Measurements from ENCODE around the gene CCT2. TPM values are rescaled to one million over a fixed set of nuclear protein-coding genes. Genes with fewer than 3 reads are reported as not detected.

The CCT2 gene
- total and polyA plus RNA-seq, 8 donors, result 43.3 to 137 (median 78.3) TPM

DNA sequence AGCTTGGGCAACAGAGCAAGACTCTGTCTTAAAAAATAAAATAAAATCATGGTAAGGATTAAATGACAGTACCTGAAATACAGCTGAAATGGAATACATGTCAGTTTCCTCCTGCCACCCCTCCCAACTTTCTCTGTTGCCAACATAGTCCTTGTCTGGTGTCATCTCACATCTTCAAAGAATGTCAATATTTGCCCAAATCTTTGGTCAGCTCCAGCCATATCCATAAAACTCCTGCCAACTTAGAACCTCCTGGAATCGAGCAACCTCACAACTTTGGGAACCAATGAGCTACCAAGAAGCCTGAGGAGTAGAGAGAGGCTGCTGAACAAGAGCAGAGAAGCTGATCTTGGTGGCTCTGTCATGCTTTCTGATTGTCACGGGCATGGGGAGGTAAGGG lies 36.3 kb downstream of the CCT2 start:
- no peak for DNase-seq
- peaks cover 0 to 5% (median 0%) of the 10 kb centered on the region in 4 donors for H3K4me1 ChIP-seq
- H3K4me3 ChIP-seq, result no peak overlapping the region
- H3K27me3 ChIP-seq, result no peaks in the 10 kb centered on the region
- H3K9me3 ChIP-seq, result no peaks in the 10 kb centered on the region
- H3K36me3 ChIP-seq, result no peaks in the 10 kb centered on the region
- no peak overlapping the region for H3K27ac ChIP-seq
- intact Hi-C loops (cut with DNase I; ENCODE audit: low total_unique reads), result no loop called here
- 81 to 89% (median 82%) methylated on average over 2 of the region's 2 CpGs for WGBS, 5 donors
- TF ChIP-seq CTCF (IDR thresholded peaks at IDR 0.05), result no peak
- no peak for TF ChIP-seq POLR2AphosphoS5 (IDR thresholded peaks at IDR 0.05)
- TF ChIP-seq EP300 (IDR thresholded peaks at IDR 0.05), result no peak
- TF ChIP-seq POLR2A (IDR thresholded peaks at IDR 0.05), result no peak

DNA sequence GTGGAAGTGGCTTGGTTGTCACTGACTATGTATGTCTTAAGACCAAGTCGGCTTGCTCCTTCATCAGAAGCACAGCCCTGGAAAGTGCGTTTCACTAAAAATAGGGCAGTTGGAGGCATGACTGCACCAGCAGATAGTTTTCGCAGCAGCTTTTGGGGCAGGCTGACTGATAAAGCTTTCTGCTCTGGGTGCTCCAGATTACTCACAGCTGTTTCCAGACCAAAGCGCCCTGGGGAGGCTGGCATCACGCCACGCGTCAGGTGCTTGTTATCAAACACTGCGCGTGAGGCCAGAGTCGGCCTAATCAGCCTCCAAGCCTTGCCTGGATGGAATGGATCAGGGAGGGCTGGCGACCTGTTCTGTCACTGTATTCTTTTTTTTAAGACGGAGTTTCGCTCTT lies 38.7 kb downstream of the CCT2 start:
- WGBS, 5 donors, result 28 to 74% (median 50%) methylated on average over 12 to 13 of the region's 13 CpGs
- TF ChIP-seq POLR2AphosphoS5 (IDR thresholded peaks at IDR 0.05) (peak in 2 of 3 donors; percentile 45 to 67), POLR2A (IDR thresholded peaks at IDR 0.05) (no peak)
- Histone ChIP-seq H3K9me3 (no peaks in the 10 kb centered on the region), H3K27me3 (no peaks in the 10 kb centered on the region), H3K4me1 (peaks cover 0 to 5% (median 0%) of the 10 kb centered on the region in 4 donors), H3K4me3 (no peak overlapping the region), H3K36me3 (no peaks in the 10 kb centered on the region), H3K27ac (peak overlapping the region in 1 of 5 donors; percentile 32)
- intact Hi-C loops (cut with DNase I; ENCODE audit: low total_unique reads), result no loop called here
- DNase-seq, result peak; percentile 56 to 97

DNA sequence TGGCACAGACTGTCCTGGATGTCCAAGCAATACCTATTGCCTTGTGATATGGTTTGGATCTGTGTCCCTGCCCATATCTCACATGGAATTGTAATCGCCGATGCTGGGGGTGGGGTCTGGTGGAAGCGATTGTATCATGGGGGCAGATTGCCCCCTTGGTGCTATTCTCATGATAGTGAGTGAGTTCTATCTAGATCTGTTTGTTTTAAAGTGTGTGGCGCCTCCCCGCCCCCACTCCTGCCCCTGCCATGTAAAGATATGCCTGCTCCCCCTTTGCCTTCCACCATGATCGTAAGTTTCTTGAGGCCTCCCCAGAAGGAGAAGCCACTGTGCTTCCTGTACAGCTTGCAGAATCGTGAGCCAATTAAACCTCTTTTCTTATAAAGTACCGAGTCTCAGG lies 42.2 kb downstream of the CCT2 start:
- Histone ChIP-seq H3K9me3 (no peaks in the 10 kb centered on the region), H3K27me3 (no peaks in the 10 kb centered on the region), H3K36me3 (no peaks in the 10 kb centered on the region), H3K4me3 (no peak overlapping the region), H3K4me1 (peaks cover 0 to 5% (median 0%) of the 10 kb centered on the region in 4 donors), H3K27ac (no peak overlapping the region)
- intact Hi-C loops (cut with DNase I; ENCODE audit: low total_unique reads), result no loop called here
- DNase-seq, result no peak
- no peak for TF ChIP-seq EP300 (IDR thresholded peaks at IDR 0.05)
- no peak for TF ChIP-seq POLR2A (IDR thresholded peaks at IDR 0.05)
- TF ChIP-seq POLR2AphosphoS5 (IDR thresholded peaks at IDR 0.05), result no peak
- TF ChIP-seq CTCF (IDR thresholded peaks at IDR 0.05), result no peak
- 72 to 96% (median 90%) methylated on average over 8 of the region's 8 CpGs for WGBS, 5 donors

- no peak for DNase-seq
- H3K4me3 ChIP-seq, result no peak overlapping the region
- H3K27ac ChIP-seq, result no peak overlapping the region
- 79 to 88% (median 85%) methylated on average over 6 of the region's 6 CpGs for WGBS, 5 donors
- TF ChIP-seq CTCF (IDR thresholded peaks at IDR 0.05) (no peak), POLR2AphosphoS5 (IDR thresholded peaks at IDR 0.05) (no peak), POLR2A (IDR thresholded peaks at IDR 0.05) (no peak), EP300 (IDR thresholded peaks at IDR 0.05) (no peak)
- H3K9me3 ChIP-seq, result no peaks in the 10 kb centered on the region
- H3K4me1 ChIP-seq, result no peaks in the 10 kb centered on the region
- no peaks in the 10 kb centered on the region for H3K27me3 ChIP-seq
- intact Hi-C loops (cut with DNase I; ENCODE audit: low total_unique reads), result no loop called here
- no peaks in the 10 kb centered on the region for H3K36me3 ChIP-seq
Observed at GRCh38 chr12:69630191-69630590, 44.9 kb downstream of the CCT2 start.

DNA sequence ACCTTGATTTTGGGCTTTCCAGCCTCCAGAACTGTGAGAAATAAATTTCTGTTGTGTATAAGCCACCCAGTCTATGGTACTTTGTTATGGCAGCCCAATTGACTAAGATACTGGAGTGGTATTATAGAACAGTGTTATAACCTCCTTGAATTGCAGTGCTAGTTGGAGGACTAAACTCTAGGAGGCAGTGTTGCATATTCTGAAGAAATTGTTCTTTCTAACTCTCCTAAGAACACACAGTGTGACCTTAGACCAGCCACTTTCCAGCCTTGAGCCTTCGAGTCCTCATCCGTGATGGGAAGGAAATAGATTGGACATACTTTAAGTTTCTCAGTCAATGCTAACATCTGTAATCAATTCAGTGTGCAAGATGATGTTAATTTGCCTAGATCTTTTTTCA lies 47.8 kb downstream of the CCT2 start:
- 85 to 98% (median 93%) methylated on average over 2 of the region's 2 CpGs for WGBS, 5 donors
- H3K9me3 ChIP-seq, result no peaks in the 10 kb centered on the region
- DNase-seq, result no peak
- H3K4me3 ChIP-seq, result no peak overlapping the region
- TF ChIP-seq POLR2A (IDR thresholded peaks at IDR 0.05) (no peak), POLR2AphosphoS5 (IDR thresholded peaks at IDR 0.05) (no peak), CTCF (IDR thresholded peaks at IDR 0.05) (no peak), EP300 (IDR thresholded peaks at IDR 0.05) (no peak)
- no peaks in the 10 kb centered on the region for H3K36me3 ChIP-seq
- intact Hi-C loops (cut with DNase I; ENCODE audit: low total_unique reads), result no loop called here
- no peaks in the 10 kb centered on the region for H3K4me1 ChIP-seq
- H3K27me3 ChIP-seq, result no peaks in the 10 kb centered on the region
- H3K27ac ChIP-seq, result no peak overlapping the region

Data from stomach (tissue), 9 donors.